ENCODE data around the gene CTBP2.

DNA sequence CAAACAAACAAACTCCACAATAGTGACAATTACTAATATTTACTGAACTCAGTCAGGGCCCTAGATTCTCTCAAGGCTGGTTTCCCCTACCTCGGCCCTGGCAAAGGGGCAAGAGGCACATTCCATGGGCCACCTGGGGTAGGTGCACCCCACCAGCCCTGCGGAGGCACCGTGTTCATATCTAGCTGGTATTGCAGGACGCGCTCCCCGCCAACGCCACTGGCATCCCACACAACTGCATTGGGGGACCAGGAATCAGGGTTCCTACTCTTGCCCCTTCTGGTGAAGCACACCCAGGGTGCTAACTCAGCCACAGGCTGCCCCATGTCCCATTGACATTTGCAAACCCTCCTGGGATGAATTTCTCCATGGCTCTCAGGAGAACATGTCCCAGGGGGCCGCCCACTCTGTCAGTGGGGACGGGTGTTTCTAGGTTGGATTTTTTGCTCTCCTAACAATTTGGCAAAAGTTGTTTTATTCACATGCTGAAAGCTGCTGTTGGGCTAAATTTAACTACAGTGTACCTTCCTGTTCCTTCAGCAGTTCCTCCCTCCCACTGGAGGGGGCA lies 141.7 kb downstream of the CTBP2 start:
- TF ChIP-seq ZNF670 (CRISPR knock-in tag; IDR thresholded peaks at IDR 0.05; ENCODE audit: borderline replicate concordance) (no peak), MEF2D (CRISPR knock-in tag; IDR thresholded peaks at IDR 0.05) (no peak), TAF1 (CRISPR knock-in tag; IDR thresholded peaks at IDR 0.05) (no peak), MXI1 (IDR thresholded peaks at IDR 0.05; ENCODE audit: borderline replicate concordance, low read depth, low read length) (no peak), MBD4 (IDR thresholded peaks at IDR 0.05; ENCODE audit: borderline replicate concordance, low read length) (no peak), MAZ (IDR thresholded peaks at IDR 0.05; ENCODE audit: borderline replicate concordance, low read depth, low read length) (no peak), MAZ (CRISPR knock-in tag; IDR thresholded peaks at IDR 0.05; ENCODE audit: low read depth) (no peak)
- TF ChIP-seq, protein P1, sequence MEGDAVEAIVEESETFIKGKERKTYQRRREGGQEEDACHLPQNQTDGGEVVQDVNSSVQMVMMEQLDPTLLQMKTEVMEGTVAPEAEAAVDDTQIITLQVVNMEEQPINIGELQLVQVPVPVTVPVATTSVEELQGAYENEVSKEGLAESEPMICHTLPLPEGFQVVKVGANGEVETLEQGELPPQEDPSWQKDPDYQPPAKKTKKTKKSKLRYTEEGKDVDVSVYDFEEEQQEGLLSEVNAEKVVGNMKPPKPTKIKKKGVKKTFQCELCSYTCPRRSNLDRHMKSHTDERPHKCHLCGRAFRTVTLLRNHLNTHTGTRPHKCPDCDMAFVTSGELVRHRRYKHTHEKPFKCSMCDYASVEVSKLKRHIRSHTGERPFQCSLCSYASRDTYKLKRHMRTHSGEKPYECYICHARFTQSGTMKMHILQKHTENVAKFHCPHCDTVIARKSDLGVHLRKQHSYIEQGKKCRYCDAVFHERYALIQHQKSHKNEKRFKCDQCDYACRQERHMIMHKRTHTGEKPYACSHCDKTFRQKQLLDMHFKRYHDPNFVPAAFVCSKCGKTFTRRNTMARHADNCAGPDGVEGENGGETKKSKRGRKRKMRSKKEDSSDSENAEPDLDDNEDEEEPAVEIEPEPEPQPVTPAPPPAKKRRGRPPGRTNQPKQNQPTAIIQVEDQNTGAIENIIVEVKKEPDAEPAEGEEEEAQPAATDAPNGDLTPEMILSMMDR (CRISPR knock-in tag; IDR thresholded peaks at IDR 0.05), result no peak
- TF ChIP-seq, protein P2, sequence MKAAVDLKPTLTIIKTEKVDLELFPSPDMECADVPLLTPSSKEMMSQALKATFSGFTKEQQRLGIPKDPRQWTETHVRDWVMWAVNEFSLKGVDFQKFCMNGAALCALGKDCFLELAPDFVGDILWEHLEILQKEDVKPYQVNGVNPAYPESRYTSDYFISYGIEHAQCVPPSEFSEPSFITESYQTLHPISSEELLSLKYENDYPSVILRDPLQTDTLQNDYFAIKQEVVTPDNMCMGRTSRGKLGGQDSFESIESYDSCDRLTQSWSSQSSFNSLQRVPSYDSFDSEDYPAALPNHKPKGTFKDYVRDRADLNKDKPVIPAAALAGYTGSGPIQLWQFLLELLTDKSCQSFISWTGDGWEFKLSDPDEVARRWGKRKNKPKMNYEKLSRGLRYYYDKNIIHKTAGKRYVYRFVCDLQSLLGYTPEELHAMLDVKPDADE (CRISPR knock-in tag; IDR thresholded peaks at IDR 0.05), result no peak
- TF ChIP-seq, protein P3, sequence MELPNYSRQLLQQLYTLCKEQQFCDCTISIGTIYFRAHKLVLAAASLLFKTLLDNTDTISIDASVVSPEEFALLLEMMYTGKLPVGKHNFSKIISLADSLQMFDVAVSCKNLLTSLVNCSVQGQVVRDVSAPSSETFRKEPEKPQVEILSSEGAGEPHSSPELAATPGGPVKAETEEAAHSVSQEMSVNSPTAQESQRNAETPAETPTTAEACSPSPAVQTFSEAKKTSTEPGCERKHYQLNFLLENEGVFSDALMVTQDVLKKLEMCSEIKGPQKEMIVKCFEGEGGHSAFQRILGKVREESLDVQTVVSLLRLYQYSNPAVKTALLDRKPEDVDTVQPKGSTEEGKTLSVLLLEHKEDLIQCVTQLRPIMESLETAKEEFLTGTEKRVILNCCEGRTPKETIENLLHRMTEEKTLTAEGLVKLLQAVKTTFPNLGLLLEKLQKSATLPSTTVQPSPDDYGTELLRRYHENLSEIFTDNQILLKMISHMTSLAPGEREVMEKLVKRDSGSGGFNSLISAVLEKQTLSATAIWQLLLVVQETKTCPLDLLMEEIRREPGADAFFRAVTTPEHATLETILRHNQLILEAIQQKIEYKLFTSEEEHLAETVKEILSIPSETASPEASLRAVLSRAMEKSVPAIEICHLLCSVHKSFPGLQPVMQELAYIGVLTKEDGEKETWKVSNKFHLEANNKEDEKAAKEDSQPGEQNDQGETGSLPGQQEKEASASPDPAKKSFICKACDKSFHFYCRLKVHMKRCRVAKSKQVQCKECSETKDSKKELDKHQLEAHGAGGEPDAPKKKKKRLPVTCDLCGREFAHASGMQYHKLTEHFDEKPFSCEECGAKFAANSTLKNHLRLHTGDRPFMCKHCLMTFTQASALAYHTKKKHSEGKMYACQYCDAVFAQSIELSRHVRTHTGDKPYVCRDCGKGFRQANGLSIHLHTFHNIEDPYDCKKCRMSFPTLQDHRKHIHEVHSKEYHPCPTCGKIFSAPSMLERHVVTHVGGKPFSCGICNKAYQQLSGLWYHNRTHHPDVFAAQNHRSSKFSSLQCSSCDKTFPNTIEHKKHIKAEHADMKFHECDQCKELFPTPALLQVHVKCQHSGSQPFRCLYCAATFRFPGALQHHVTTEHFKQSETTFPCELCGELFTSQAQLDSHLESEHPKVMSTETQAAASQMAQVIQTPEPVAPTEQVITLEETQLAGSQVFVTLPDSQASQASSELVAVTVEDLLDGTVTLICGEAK (IDR thresholded peaks at IDR 0.05), result no peak
- TF ChIP-seq, protein P3 (CRISPR knock-in tag; IDR thresholded peaks at IDR 0.05), result no peak
- TF ChIP-seq, protein P4, sequence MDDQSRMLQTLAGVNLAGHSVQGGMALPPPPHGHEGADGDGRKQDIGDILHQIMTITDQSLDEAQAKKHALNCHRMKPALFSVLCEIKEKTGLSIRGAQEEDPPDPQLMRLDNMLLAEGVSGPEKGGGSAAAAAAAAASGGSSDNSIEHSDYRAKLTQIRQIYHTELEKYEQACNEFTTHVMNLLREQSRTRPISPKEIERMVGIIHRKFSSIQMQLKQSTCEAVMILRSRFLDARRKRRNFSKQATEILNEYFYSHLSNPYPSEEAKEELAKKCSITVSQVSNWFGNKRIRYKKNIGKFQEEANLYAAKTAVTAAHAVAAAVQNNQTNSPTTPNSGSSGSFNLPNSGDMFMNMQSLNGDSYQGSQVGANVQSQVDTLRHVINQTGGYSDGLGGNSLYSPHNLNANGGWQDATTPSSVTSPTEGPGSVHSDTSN (CRISPR knock-in tag; IDR thresholded peaks at IDR 0.05; ENCODE audit: borderline replicate concordance), result no peak

Measured in HepG2 (cell line).